HEK293T (cell line): ENCODE data around the gene ITPKC.

Experiments
- BHLHE40 ChIP-seq: fragments of 450-650 bp; IDR thresholded peaks from 2 replicates; pipeline ENCODE4 v1.6.1; 2016; ENCODE audit warnings: mild to moderate bottlenecking, moderate library complexity, borderline replicate concordance
- CTBP1 ChIP-seq: fragments of 450-650 bp; IDR thresholded peaks from 2 replicates; pipeline ENCODE4 v1.6.1; 2016; ENCODE audit warnings: borderline replicate concordance
- ELF4 ChIP-seq: fragments of 450-650 bp; IDR thresholded peaks from 2 replicates; pipeline ENCODE4 v1.6.1; 2017; ENCODE audit warnings: antibody characterized with exemption
- FOXM1 ChIP-seq: fragments of 450-650 bp; IDR thresholded peaks from 2 replicates; pipeline ENCODE4 v1.6.1; 2017; ENCODE audit warnings: mild to moderate bottlenecking, borderline replicate concordance
- SP1 ChIP-seq: fragments of 450-650 bp; IDR thresholded peaks from 2 replicates; pipeline ENCODE4 v1.6.1; 2017
- SUZ12 ChIP-seq: fragments of 450-650 bp; IDR thresholded peaks from 2 replicates; pipeline ENCODE4 v1.6.1; 2016; ENCODE audit warnings: mild to moderate bottlenecking
- TARDBP ChIP-seq: fragments of 450-650 bp; IDR thresholded peaks from 2 replicates; pipeline ENCODE4 v1.6.1; 2016
- ZNF384 ChIP-seq: fragments of 450-650 bp; IDR thresholded peaks from 2 replicates; pipeline ENCODE4 v1.6.1; 2016

GRCh38 chr19:40723661-40724254 lies 6.8 kb downstream of the ITPKC start:
- no peak for TF ChIP-seq FOXM1
- TF ChIP-seq ELF4 = no peak
- no peak for TF ChIP-seq SUZ12
- TF ChIP-seq SP1 = no peak
- TF ChIP-seq CTBP1 = no peak
- TF ChIP-seq TARDBP = no peak
- no peak for TF ChIP-seq ZNF384
- no peak for TF ChIP-seq BHLHE40
